Fibroblast of gingiva (primary cell): ENCODE results near the gene CAMTA1.

Source experiments
- DNase-seq: peaks from one replicate; pipeline ENCODE4 v3.0.0-alpha.2; 2011; ENCODE audit warnings: low read depth

CAMTA1 gene

GRCh38 chr1:6852136-6852890 is 67.1 kb downstream of the CAMTA1 start:
- DNase-seq = no peak

GRCh38 chr1:6854166-6854565 is 68.9 kb downstream of the CAMTA1 start:
- peak; percentile 57 for DNase-seq

- no peak for DNase-seq
Observed at GRCh38 chr1:6857831-6858230, 72.6 kb downstream of the CAMTA1 start.

GRCh38 chr1:6858596-6858995 is 73.3 kb downstream of the CAMTA1 start:
- no peak for DNase-seq

- peak; percentile 94 for DNase-seq
Observed at GRCh38 chr1:6859415-6860343, 74.4 kb downstream of the CAMTA1 start.

GRCh38 chr1:6860401-6860800 is 75.1 kb downstream of the CAMTA1 start:
- peak; percentile 7 for DNase-seq

- no peak for DNase-seq
Observed at GRCh38 chr1:6861075-6861724, 75.9 kb downstream of the CAMTA1 start.

- DNase-seq = no peak
Observed at GRCh38 chr1:6862906-6863305, 77.7 kb downstream of the CAMTA1 start.

GRCh38 chr1:6864166-6864565 is 78.9 kb downstream of the CAMTA1 start:
- peak; percentile 22 for DNase-seq

GRCh38 chr1:6866825-6867224 is 81.6 kb downstream of the CAMTA1 start:
- no peak for DNase-seq

- DNase-seq = no peak
Observed at GRCh38 chr1:6867321-6867720, 82.1 kb downstream of the CAMTA1 start.

GRCh38 chr1:6867729-6868659 is 82.7 kb downstream of the CAMTA1 start:
- no peak for DNase-seq

GRCh38 chr1:6868660-6869380 is 83.6 kb downstream of the CAMTA1 start:
- no peak for DNase-seq

GRCh38 chr1:6869545-6869944 is 84.3 kb downstream of the CAMTA1 start:
- DNase-seq = no peak

- DNase-seq = peak; percentile 80
Observed at GRCh38 chr1:6870086-6870485, 84.8 kb downstream of the CAMTA1 start.

GRCh38 chr1:6870571-6870970 is 85.3 kb downstream of the CAMTA1 start:
- DNase-seq = peak; percentile 17

GRCh38 chr1:6871300-6871972 is 86.2 kb downstream of the CAMTA1 start:
- DNase-seq = no peak

GRCh38 chr1:6872573-6873261 is 87.5 kb downstream of the CAMTA1 start:
- peak; percentile 15 for DNase-seq

GRCh38 chr1:6873298-6874015 is 88.2 kb downstream of the CAMTA1 start:
- peak; percentile 39 for DNase-seq
